Right lobe of liver (tissue), 6 donors: ENCODE results near the gene ATG9B. TPM values are rescaled to one million over a fixed set of nuclear protein-coding genes. Genes with fewer than 3 reads are reported as not detected.
A peak's percentile ranks its signal among the peaks of the same experiment; 100 is the strongest.

Source experiments
- ATAC-seq, 4 donors: fragments of 200-7000 bp; cut with Tn5 transposase; one replicate each; pipeline ENCODE4 v1.9.1; 2020; ENCODE audit warnings: mild to moderate bottlenecking in 4 of 4, moderate library complexity in 4 of 4
- DNase-seq, 3 donors: peaks; one replicate each; pipeline ENCODE4 v3.0.0-alpha.2; 2020
- H3K27ac ChIP-seq, 3 donors: fragments of 200-600 bp; one replicate each; pipeline ENCODE4 v1.8.0; 2022
- H3K27me3 ChIP-seq, 2 donors: fragments of 200-600 bp; one replicate each; pipeline ENCODE4 v1.8.0; 2022
- H3K36me3 ChIP-seq, 4 donors: fragments of 200-600 bp; sonication (generic) in 1 of 4; one replicate each; pipeline versions ENCODE4 v1.5.1 to v1.8.0; 2017 to 2022; ENCODE audit warnings: control low read depth in 1 of 4
- H3K4me1 ChIP-seq, 4 donors: fragments of 200-600 bp; sonication (generic) in 1 of 4; one replicate each; pipeline versions ENCODE4 v1.5.1 to v1.8.0; 2017 to 2022; ENCODE audit warnings: control low read depth in 1 of 4
- H3K4me3 ChIP-seq, 3 donors: fragments of 200-600 bp; one replicate each; pipeline ENCODE4 v1.8.0; 2022
- H3K9me3 ChIP-seq, 4 donors: fragments of 200-600 bp; sonication (generic) in 1 of 4; one replicate each; pipeline versions ENCODE4 v1.5.1 to v1.8.0; 2017 to 2022; ENCODE audit warnings: control low read depth in 1 of 4
- CTCF ChIP-seq, 4 donors: fragments of 200-600 bp in 3 of 4; fragments of 450-650 bp in 1 of 4; IDR thresholded peaks; one replicate each; pipeline versions ENCODE4 v1.5.1 to v1.8.0; 2016 to 2022; ENCODE audit warnings: antibody characterized with exemption in 4 of 4, mild to moderate bottlenecking in 2 of 4
- POLR2A ChIP-seq: fragments of 450-650 bp; IDR thresholded peaks from one replicate; pipeline ENCODE4 v1.6.1; 2017; ENCODE audit warnings: antibody characterized with exemption, mild to moderate bottlenecking
- WGBS: methylation state at CpG from one replicate; pipeline ENCODE4 v1.1.6; 2018; ENCODE audit warnings: low coverage, low lambda C conversion rate; ENCODE audit not compliant: insufficient coverage; ENCODE audit errors: missing lambda C conversion rate; 5-methylcytosine and 5-hydroxymethylcytosine counted together
- intact Hi-C, 2 donors: fragments of 100-400 bp; cut with DNase I; formaldehyde crosslinking; loops; one replicate each; pipeline versions ENCODE4 v1.11.2 to v1.14.1; 2022
- total RNA-seq, 6 experiments: library from RNA; depleted of rRNA in 2 of 6; stranded (reverse); fragments of >200 nt in 2 of 6; fragmentation: NEBNext Ultra II Directional in 3 of 6; extraction: Animal tissue kit (Norgen Biotek cat#: 25700) in 3 of 6; gene quantifications; one replicate each; pipeline versions ENCODE4 v1.1.0 to v1.2.4, GENCODE V29; 2016 to 2023
- donor health status: DM: no; HTN: yes; CAD: no.
- donor health status: DM: no; HTN: no; CAD: no.
- donor health status: DM: no; HTN: no; CAD: no.
- donor health status: DM: no; HTN: yes; CAD: no.
- donor health status: DM: no; HTN: yes; CAD: no.

Gene ATG9B
- total RNA-seq, 6 experiments from 2014 or later = 0.40 TPM; not detected in 5

- H3K27ac ChIP-seq = no peak overlapping the region
- no peak for DNase-seq
- WGBS = 48% methylated on average over 7 of the region's 22 CpGs
- peaks cover 0 to 4% of the 10 kb centered on the region in 2 donors for H3K27me3 ChIP-seq
- intact Hi-C loops = no loop called here
- peaks cover 0 to 10% (median 0%) of the 10 kb centered on the region in 4 donors for H3K4me1 ChIP-seq
- H3K36me3 ChIP-seq = no peaks in the 10 kb centered on the region
- no peak overlapping the region for H3K4me3 ChIP-seq
- H3K9me3 ChIP-seq = no peaks in the 10 kb centered on the region
- no peak for ATAC-seq
- no peak for TF ChIP-seq CTCF (IDR thresholded peaks at IDR 0.05)
- TF ChIP-seq POLR2A = no peak
These were observed 14.8 kb downstream of the ATG9B start for GRCh38 chr7:151009327-151010036.

GRCh38 chr7:151008511-151009323 lies 15.6 kb downstream of the ATG9B start:
- Histone ChIP-seq H3K4me1 (peaks cover 0 to 7% (median 0%) of the 10 kb centered on the region in 4 donors), H3K27ac (no peak overlapping the region)
- intact Hi-C loops = no loop called here

GRCh38 chr7:151008143-151008510 lies 16.2 kb downstream of the ATG9B start:
- Histone ChIP-seq H3K9me3 (no peaks in the 10 kb centered on the region), H3K36me3 (no peaks in the 10 kb centered on the region), H3K4me3 (peak overlapping the region in 1 of 3 donors; percentile 29), H3K27me3 (no peaks in the 10 kb centered on the region), H3K27ac (no peak overlapping the region), H3K4me1 (peaks cover 0 to 4% (median 0%) of the 10 kb centered on the region in 4 donors)
- TF ChIP-seq POLR2A (no peak), CTCF (IDR thresholded peaks at IDR 0.05) (no peak)
- intact Hi-C loops = no loop called here
- ATAC-seq = peak; percentile 61 to 66 (median 64)
- DNase-seq = peak in 1 of 3 donors; percentile 46
- 37% methylated on average over 5 of the region's 11 CpGs for WGBS

More at GRCh38 chr7:151008511-151009323, 15.6 kb downstream of the ATG9B start:
- DNase-seq (peak in 2 of 3 donors; percentile 70 to 71), ATAC-seq (peak; percentile 57 to 74 (median 69))
- TF ChIP-seq CTCF (IDR thresholded peaks at IDR 0.05) (peak; percentile 50 to 82 (median 74)), POLR2A (no peak)
- Histone ChIP-seq H3K27me3 (no peaks in the 10 kb centered on the region), H3K36me3 (no peaks in the 10 kb centered on the region), H3K9me3 (no peaks in the 10 kb centered on the region), H3K4me3 (peak overlapping the region in 1 of 3 donors; percentile 29)
- 46% methylated on average over 5 of the region's 40 CpGs for WGBS

GRCh38 chr7:151007469-151007898 lies 16.8 kb downstream of the ATG9B start:
- peak; percentile 29 to 57 (median 36) for ATAC-seq
- Histone ChIP-seq H3K27ac (no peak overlapping the region), H3K27me3 (no peaks in the 10 kb centered on the region), H3K4me3 (no peak overlapping the region), H3K36me3 (no peaks in the 10 kb centered on the region), H3K4me1 (peaks cover 0 to 4% (median 0%) of the 10 kb centered on the region in 4 donors), H3K9me3 (no peaks in the 10 kb centered on the region)
- TF ChIP-seq CTCF (IDR thresholded peaks at IDR 0.05) = no peak
- TF ChIP-seq POLR2A = no peak
- DNase-seq = peak in 1 of 3 donors; percentile 44
- intact Hi-C loops = no loop called here
- 55% methylated on average over 2 of the region's 7 CpGs for WGBS
